Cerebellar nuclear complex (tissue), 1 donor: ENCODE data around the gene TIAM2.

Experiments
- DNase-seq, 2 experiments: peaks; one replicate each; lab custom pipeline; 2025; lab: John Stamatoyannopoulos, UW

Gene TIAM2

GRCh38 chr6:155026022-155026705 lies 31.0 kb downstream of the TIAM2 start:
- no peak for DNase-seq

- no peak for DNase-seq
Measured at GRCh38 chr6:155026706-155027045, 31.6 kb downstream of the TIAM2 start.

- DNase-seq, result no peak
Measured at GRCh38 chr6:155030148-155030720, 35.1 kb downstream of the TIAM2 start.

- no peak for DNase-seq
Measured at GRCh38 chr6:155031091-155031490, 36.0 kb downstream of the TIAM2 start.

GRCh38 chr6:155033021-155033791 lies 38.1 kb downstream of the TIAM2 start:
- DNase-seq, result no peak

- no peak for DNase-seq
Measured at GRCh38 chr6:155036907-155037306, 41.8 kb downstream of the TIAM2 start.

GRCh38 chr6:155038104-155038503 lies 43.0 kb downstream of the TIAM2 start:
- no peak for DNase-seq

GRCh38 chr6:155038527-155038926 lies 43.4 kb downstream of the TIAM2 start:
- DNase-seq, result no peak

GRCh38 chr6:155039618-155040017 lies 44.5 kb downstream of the TIAM2 start:
- no peak for DNase-seq

GRCh38 chr6:155040154-155040553 lies 45.0 kb downstream of the TIAM2 start:
- no peak for DNase-seq

- no peak for DNase-seq
Measured at GRCh38 chr6:155040901-155041650, 46.0 kb downstream of the TIAM2 start.

GRCh38 chr6:155041741-155042279 lies 46.7 kb downstream of the TIAM2 start:
- no peak for DNase-seq

GRCh38 chr6:155042983-155043382 lies 47.9 kb downstream of the TIAM2 start:
- no peak for DNase-seq

GRCh38 chr6:155045561-155046404 lies 50.7 kb downstream of the TIAM2 start:
- DNase-seq, result no peak

GRCh38 chr6:155047523-155047922 lies 52.4 kb downstream of the TIAM2 start:
- no peak for DNase-seq

GRCh38 chr6:155050311-155050710 lies 55.2 kb downstream of the TIAM2 start:
- no peak for DNase-seq

GRCh38 chr6:155054491-155055250 lies 59.6 kb downstream of the TIAM2 start:
- DNase-seq, result no peak

- DNase-seq, result no peak
Measured at GRCh38 chr6:155055729-155056128, 60.6 kb downstream of the TIAM2 start.

- no peak for DNase-seq
Measured at GRCh38 chr6:155056756-155057155, 61.6 kb downstream of the TIAM2 start.

GRCh38 chr6:155061381-155061780 lies 66.3 kb downstream of the TIAM2 start:
- no peak for DNase-seq
